ENCODE data around the gene DDX55.

DNA sequence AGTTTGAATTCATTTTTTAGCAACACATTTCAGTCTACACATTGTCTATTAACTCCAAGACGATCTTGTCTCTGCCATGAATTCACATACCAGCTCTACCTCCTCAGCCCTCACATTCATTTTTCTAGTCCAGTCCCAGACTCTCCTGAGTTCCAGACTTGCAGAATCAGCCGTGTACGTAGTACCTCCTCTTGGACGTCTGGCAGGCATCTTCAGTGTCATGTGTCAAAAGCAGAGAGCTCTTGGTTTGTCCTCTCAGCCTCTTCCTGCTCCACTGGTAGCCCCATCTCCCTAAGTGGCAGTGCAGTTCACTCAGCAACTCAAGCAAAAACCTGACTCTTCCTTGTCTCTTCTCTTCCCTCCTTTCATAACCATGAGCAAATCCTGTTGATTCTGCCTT is 54.5 kb downstream of the DDX55 start:
- TF ChIP-seq, protein P1, sequence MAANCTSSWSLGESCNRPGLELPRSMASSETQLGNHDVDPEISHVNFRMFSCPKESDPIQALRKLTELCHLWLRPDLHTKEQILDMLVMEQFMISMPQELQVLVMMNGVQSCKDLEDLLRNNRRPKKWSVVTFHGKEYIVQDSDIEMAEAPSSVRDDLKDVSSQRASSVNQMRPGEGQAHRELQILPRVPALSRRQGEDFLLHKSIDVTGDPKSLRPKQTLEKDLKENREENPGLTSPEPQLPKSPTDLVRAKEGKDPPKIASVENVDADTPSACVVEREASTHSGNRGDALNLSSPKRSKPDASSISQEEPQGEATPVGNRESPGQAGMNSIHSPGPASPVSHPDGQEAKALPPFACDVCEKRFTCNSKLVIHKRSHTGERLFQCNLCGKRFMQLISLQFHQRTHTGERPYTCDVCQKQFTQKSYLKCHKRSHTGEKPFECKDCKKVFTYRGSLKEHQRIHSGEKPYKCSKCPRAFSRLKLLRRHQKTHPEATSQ (CRISPR knock-in tag; IDR thresholded peaks at IDR 0.05; ENCODE audit: borderline replicate concordance) = no peak
- TF ChIP-seq GZF1 (CRISPR knock-in tag; IDR thresholded peaks at IDR 0.05) (no peak), SP140L (CRISPR knock-in tag; IDR thresholded peaks at IDR 0.05; ENCODE audit: borderline replicate concordance) (no peak)

Data from HepG2 (cell line).